GM12874 (cell line): ENCODE measurements around the gene ARL4A.

Experiments
- CTCF ChIP-seq: IDR thresholded peaks from 2 replicates; pipeline ENCODE4 v1.5.1; 2011; ENCODE audit warnings: low read depth, mild to moderate bottlenecking, control low read depth, low read length, moderate library complexity; ENCODE audit not compliant: insufficient read depth

Gene ARL4A

GRCh38 chr7:12643001-12643643, 44.3 kb upstream of the ARL4A start:
- no peak for TF ChIP-seq CTCF

GRCh38 chr7:12643644-12644043, 43.8 kb upstream of the ARL4A start:
- no peak for TF ChIP-seq CTCF

- no peak for TF ChIP-seq CTCF
These were observed 41.3 kb upstream of the ARL4A start for GRCh38 chr7:12646139-12646538.

- TF ChIP-seq CTCF, result no peak
These were observed 39.8 kb upstream of the ARL4A start for GRCh38 chr7:12647364-12648219.

- no peak for TF ChIP-seq CTCF
These were observed 38.6 kb upstream of the ARL4A start for GRCh38 chr7:12648704-12649261.

- TF ChIP-seq CTCF, result no peak
These were observed 38.1 kb upstream of the ARL4A start for GRCh38 chr7:12649348-12649747.

- TF ChIP-seq CTCF, result no peak
These were observed 37.4 kb upstream of the ARL4A start for GRCh38 chr7:12650080-12650479.
